ENCODE data around the gene CNR2.
A peak's percentile ranks its signal among the peaks of the same experiment; 100 is the strongest.

The CNR2 gene

GRCh38 chr1:23958810-23959460 lies 45.8 kb upstream of the CNR2 start:
- Histone ChIP-seq H3K27ac (ENCODE audit: extremely low read depth, low read depth, low read length) (peak overlapping the region; percentile 98), H3K9me3 (ENCODE audit: control insufficient read depth, insufficient read depth, low read depth, low read length) (no peaks in the 10 kb centered on the region), H3K4me3 (ENCODE audit: low read depth, low read length) (peak overlapping the region; percentile 73), H3K4me1 (ENCODE audit: control insufficient read depth, insufficient read depth, low read length) (no peaks in the 10 kb centered on the region), H3K36me3 (ENCODE audit: control insufficient read depth in 2 of 2, insufficient read depth in 1 of 2, low read length in 2 of 2) (peaks cover 6 to 28% of the 10 kb centered on the region in 2 experiments; a peak in 2 of 3 replicates)
- ChIA-PET POLR2A (interaction anchor here (0.6 to 3.2 kb wide), 18 partner anchors 9 to 835 kb away, joined by 3 to 24 read pairs (median 4); partner anchors contain the start of genes HMGCL, MYOM3 and SRSF10), CTCF (interaction anchor here (0.7 to 0.9 kb wide), 2 partner anchors 15 to 52 kb away, joined by 3 read pairs; no protein-coding TSS in a partner anchor)
- TF ChIP-seq MZF1 (tag by site-specific recombination; IDR thresholded peaks at IDR 0.05; ENCODE audit: borderline replicate concordance) = peak; percentile 31; the same call in 1 of the 2 replicates
- 0 out of 2 replicates have a peak, but pooled peaks have one; percentile 17 for TF ChIP-seq ZNF558 (tag by site-specific recombination; IDR thresholded peaks at IDR 0.05)
- TF ChIP-seq, protein P1, sequence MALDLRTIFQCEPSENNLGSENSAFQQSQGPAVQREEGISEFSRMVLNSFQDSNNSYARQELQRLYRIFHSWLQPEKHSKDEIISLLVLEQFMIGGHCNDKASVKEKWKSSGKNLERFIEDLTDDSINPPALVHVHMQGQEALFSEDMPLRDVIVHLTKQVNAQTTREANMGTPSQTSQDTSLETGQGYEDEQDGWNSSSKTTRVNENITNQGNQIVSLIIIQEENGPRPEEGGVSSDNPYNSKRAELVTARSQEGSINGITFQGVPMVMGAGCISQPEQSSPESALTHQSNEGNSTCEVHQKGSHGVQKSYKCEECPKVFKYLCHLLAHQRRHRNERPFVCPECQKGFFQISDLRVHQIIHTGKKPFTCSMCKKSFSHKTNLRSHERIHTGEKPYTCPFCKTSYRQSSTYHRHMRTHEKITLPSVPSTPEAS (tag by site-specific recombination; IDR thresholded peaks at IDR 0.05) = peak; percentile 29; the same call in 1 of the 2 replicates
- 0 out of 2 replicates have a peak, but pooled peaks have one; percentile 37 for TF ChIP-seq PRDM4 (tag by site-specific recombination; IDR thresholded peaks at IDR 0.05)
- peak; percentile 38; the same call in 1 of the 2 replicates for TF ChIP-seq ZNF366 (tag by site-specific recombination; conservative IDR thresholded peaks at IDR 0.05)
- TF ChIP-seq ZFHX2 (tag by site-specific recombination; conservative IDR thresholded peaks at IDR 0.05) = peak; percentile 90
- peak; percentile 49; the same call in 1 of the 2 replicates for TF ChIP-seq ZSCAN30 (tag by site-specific recombination; IDR thresholded peaks at IDR 0.05)
- TF ChIP-seq PATZ1 (tag by site-specific recombination; IDR thresholded peaks at IDR 0.05) = peak; percentile 97
- 0 out of 2 replicates have a peak, but pooled peaks have one; percentile 33 for TF ChIP-seq FEZF1 (tag by site-specific recombination; IDR thresholded peaks at IDR 0.05)
- peak; percentile 71 for TF ChIP-seq ZXDB (tag by site-specific recombination; IDR thresholded peaks at IDR 0.05)
- TF ChIP-seq SCRT2 (tag by site-specific recombination; IDR thresholded peaks at IDR 0.05) = no peak
- peak; percentile 65 for TF ChIP-seq INSM2 (tag by site-specific recombination; IDR thresholded peaks at IDR 0.05)
- peak; percentile 88 for TF ChIP-seq SP2 (tag by site-specific recombination; IDR thresholded peaks at IDR 0.05)
- no peak for TF ChIP-seq ZNF169 (tag by site-specific recombination; IDR thresholded peaks at IDR 0.05)
- 0 out of 2 replicates have a peak, but pooled peaks have one; percentile 50 for TF ChIP-seq ZNF423 (tag by site-specific recombination; IDR thresholded peaks at IDR 0.05)
- TF ChIP-seq, protein P2, sequence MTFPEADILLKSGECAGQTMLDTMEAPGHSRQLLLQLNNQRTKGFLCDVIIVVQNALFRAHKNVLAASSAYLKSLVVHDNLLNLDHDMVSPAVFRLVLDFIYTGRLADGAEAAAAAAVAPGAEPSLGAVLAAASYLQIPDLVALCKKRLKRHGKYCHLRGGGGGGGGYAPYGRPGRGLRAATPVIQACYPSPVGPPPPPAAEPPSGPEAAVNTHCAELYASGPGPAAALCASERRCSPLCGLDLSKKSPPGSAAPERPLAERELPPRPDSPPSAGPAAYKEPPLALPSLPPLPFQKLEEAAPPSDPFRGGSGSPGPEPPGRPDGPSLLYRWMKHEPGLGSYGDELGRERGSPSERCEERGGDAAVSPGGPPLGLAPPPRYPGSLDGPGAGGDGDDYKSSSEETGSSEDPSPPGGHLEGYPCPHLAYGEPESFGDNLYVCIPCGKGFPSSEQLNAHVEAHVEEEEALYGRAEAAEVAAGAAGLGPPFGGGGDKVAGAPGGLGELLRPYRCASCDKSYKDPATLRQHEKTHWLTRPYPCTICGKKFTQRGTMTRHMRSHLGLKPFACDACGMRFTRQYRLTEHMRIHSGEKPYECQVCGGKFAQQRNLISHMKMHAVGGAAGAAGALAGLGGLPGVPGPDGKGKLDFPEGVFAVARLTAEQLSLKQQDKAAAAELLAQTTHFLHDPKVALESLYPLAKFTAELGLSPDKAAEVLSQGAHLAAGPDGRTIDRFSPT (tag by site-specific recombination; IDR thresholded peaks at IDR 0.05) = peak; percentile 87
- TF ChIP-seq ZNF335 (tag by site-specific recombination; conservative IDR thresholded peaks at IDR 0.05) = peak; percentile 84
- TF ChIP-seq ZNF175 (tag by site-specific recombination; IDR thresholded peaks at IDR 0.05) = no peak
- TF ChIP-seq, protein P3, sequence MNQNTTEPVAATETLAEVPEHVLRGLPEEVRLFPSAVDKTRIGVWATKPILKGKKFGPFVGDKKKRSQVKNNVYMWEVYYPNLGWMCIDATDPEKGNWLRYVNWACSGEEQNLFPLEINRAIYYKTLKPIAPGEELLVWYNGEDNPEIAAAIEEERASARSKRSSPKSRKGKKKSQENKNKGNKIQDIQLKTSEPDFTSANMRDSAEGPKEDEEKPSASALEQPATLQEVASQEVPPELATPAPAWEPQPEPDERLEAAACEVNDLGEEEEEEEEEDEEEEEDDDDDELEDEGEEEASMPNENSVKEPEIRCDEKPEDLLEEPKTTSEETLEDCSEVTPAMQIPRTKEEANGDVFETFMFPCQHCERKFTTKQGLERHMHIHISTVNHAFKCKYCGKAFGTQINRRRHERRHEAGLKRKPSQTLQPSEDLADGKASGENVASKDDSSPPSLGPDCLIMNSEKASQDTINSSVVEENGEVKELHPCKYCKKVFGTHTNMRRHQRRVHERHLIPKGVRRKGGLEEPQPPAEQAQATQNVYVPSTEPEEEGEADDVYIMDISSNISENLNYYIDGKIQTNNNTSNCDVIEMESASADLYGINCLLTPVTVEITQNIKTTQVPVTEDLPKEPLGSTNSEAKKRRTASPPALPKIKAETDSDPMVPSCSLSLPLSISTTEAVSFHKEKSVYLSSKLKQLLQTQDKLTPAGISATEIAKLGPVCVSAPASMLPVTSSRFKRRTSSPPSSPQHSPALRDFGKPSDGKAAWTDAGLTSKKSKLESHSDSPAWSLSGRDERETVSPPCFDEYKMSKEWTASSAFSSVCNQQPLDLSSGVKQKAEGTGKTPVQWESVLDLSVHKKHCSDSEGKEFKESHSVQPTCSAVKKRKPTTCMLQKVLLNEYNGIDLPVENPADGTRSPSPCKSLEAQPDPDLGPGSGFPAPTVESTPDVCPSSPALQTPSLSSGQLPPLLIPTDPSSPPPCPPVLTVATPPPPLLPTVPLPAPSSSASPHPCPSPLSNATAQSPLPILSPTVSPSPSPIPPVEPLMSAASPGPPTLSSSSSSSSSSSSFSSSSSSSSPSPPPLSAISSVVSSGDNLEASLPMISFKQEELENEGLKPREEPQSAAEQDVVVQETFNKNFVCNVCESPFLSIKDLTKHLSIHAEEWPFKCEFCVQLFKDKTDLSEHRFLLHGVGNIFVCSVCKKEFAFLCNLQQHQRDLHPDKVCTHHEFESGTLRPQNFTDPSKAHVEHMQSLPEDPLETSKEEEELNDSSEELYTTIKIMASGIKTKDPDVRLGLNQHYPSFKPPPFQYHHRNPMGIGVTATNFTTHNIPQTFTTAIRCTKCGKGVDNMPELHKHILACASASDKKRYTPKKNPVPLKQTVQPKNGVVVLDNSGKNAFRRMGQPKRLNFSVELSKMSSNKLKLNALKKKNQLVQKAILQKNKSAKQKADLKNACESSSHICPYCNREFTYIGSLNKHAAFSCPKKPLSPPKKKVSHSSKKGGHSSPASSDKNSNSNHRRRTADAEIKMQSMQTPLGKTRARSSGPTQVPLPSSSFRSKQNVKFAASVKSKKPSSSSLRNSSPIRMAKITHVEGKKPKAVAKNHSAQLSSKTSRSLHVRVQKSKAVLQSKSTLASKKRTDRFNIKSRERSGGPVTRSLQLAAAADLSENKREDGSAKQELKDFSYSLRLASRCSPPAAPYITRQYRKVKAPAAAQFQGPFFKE (tag by site-specific recombination; IDR thresholded peaks at IDR 0.05; ENCODE audit: borderline replicate concordance) = no peak

Measured in HEK293 (cell line).